SIG-M5 treated with dmso at 0.1 percent for 504 hours (cell line): ENCODE measurements around the gene SMYD3.
"Not testable (repeated sequence)": the region's sequence is repeated elsewhere in the genome, so short reads cannot be mapped to it uniquely, and the experiment has no call there.

Source experiments
- DNase-seq: peaks from one replicate; lab custom pipeline; 2025; ENCODE audit not compliant: unreplicated experiment; lab: John Stamatoyannopoulos, UW

SMYD3 gene

GRCh38 chr1:246364415-246364941, 142.6 kb downstream of the SMYD3 start:
- DNase-seq: no peak

GRCh38 chr1:246357014-246357598, 150.0 kb downstream of the SMYD3 start:
- not testable (repeated sequence) for DNase-seq

DNA sequence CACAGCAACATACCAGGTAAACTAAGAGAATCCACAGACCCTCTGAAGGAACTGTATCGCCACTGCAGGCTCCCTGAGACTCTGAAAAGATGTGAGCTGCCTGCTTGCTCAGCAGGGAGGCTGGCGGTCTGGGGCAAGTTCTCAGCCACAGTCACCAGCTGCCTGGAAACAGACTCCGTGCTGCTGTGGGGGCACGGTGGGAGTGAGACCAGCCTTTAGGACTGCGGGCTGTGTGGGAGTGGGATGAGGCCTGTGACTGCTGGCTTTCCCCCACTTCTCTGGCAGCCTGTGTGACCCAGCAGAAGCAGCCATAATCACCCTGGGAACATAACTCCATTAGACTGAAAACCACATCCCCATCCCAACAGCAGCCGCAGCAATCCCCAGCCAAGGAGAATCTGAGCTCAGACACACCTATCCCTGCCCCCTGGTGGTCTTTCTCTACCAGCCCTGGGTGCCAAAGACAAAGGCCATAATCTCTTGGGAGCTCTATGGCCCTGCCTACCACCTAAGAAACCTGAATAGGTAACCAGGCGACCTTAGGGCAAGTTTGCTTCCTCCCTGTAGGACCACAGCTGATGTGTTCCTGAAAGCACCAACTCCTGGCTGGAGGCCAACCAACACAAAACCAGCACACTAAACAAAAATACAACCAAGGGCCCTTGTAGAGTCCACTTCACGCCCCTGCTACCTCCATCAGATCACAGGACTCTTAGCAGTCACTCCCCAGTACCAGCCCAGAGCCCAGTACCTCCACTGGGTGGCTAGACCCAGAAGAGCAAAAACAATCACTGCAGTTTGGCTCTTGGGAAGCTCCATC, 151.5 kb downstream of the SMYD3 start:
- no peak for DNase-seq

DNA sequence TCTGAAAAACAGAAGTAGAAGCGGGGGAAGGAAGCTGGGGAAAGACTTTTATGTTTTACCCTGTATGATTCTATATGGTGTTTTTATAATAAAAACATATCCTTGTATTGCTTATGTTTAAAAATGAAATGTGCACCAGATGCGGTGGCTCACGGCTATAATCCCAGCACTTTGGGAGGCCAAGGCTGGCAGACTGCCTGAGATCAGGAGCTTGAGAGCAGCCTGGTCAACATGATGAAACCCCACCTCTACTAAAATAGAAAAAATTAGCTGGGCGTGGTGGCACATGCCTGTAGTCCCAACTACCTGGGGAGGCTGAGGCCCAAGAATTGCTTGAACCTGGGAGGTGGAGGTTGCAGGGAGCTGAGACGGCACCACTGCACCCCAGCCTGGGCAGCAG, 155.4 kb downstream of the SMYD3 start:
- DNase-seq: no peak

GRCh38 chr1:246350745-246351144, 156.3 kb downstream of the SMYD3 start:
- DNase-seq: no peak

- DNase-seq: no peak
These were observed 163.1 kb downstream of the SMYD3 start for GRCh38 chr1:246343937-246344336.

DNA sequence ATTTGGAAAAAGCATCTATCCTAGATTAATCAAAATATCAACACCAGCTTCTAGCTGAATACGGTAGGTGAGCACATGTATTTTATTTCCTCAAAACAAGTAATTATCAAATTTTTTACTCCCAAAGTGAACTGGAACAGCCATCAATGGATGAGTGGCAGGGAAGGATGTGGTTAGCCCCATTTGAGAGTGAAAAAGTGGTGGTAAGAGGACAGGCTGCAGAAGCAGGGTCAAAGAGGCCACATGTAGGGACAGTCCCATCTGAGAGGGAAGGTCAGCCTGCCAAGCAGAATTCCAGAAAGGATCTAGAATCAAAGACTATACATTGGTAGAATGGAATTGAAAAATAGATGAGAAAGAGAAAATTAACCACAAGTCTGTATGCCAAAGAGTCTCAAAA, 163.8 kb downstream of the SMYD3 start:
- DNase-seq: no peak

DNA sequence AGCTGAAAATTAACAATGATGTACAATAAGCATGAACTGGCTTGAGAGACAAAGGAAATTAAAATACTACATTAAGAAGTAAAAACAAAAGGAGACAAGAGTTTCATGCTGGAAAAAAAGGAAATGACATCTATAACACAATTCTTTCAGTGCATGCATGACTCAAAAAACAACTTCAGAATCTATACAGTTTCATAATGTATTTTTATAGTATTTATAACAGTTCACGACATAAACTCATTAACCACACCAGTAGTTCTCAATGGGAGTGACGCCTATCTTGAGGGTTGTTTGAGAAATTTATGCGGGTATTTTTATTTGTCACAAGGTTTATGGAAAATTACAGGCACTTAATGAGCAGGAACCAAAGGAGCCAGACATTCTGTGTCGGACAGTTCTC, 168.5 kb downstream of the SMYD3 start:
- DNase-seq: peak; percentile 14

- no peak for DNase-seq
These were observed 169.0 kb downstream of the SMYD3 start for GRCh38 chr1:246338098-246338497.

GRCh38 chr1:246335151-246335550, 171.9 kb downstream of the SMYD3 start:
- no peak for DNase-seq

GRCh38 chr1:246333855-246334254, 173.2 kb downstream of the SMYD3 start:
- no peak for DNase-seq

DNA sequence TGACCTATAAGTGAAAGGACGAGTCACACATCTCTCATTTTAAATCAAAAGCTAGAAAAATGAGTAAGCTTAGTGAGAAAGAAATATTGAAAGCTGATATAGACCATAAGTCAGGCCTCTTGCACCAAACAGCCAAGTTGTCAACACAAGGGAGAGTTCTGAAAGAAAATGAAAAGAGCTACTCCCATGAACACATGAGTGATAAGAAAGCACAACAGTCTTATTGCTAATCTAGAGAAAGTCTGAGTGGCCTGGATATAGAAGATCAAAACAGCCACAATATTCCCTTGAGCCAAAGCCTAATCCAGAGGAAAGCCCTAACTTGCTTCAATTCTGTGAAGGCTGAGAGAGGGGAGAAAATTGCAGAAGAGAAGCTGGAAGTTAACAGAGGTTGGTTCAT, 175.0 kb downstream of the SMYD3 start:
- no peak for DNase-seq

GRCh38 chr1:246329900-246330299, 177.2 kb downstream of the SMYD3 start:
- no peak for DNase-seq

- not testable (repeated sequence) for DNase-seq
These were observed 177.8 kb downstream of the SMYD3 start for GRCh38 chr1:246329292-246329691.

GRCh38 chr1:246324711-246325110, 182.4 kb downstream of the SMYD3 start:
- no peak for DNase-seq

GRCh38 chr1:246324033-246324432, 183.0 kb downstream of the SMYD3 start:
- DNase-seq: not testable (repeated sequence)

GRCh38 chr1:246320286-246320685, 186.8 kb downstream of the SMYD3 start:
- no peak for DNase-seq

DNA sequence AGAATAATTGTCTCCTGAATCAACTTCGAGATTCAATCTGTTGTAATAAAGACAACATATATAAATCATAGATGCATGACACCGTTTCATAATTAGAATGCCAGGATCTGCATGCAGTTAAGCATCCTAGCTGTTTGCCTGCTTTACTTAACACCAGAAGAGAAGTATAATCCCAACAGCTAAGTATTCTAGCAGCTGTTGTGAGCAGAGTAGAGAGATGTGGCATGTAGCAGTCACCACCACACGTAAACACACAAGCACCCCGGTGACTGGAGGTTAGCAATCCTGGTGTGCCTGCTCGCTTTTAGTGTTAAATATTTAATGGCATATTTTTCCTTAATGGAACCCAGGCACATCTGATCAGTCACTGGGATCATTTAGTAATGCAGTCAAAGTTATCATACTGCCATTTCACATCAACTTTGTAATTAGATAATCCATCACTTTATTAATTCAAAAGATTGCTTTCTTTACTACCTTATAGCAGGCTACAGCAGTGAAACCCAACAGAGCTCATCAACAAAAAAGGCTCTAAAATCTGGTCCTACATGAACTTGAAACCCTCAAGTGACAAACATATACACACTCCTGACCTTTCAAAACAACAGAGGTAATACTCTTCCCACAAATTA, 187.9 kb downstream of the SMYD3 start:
- no peak for DNase-seq

DNA sequence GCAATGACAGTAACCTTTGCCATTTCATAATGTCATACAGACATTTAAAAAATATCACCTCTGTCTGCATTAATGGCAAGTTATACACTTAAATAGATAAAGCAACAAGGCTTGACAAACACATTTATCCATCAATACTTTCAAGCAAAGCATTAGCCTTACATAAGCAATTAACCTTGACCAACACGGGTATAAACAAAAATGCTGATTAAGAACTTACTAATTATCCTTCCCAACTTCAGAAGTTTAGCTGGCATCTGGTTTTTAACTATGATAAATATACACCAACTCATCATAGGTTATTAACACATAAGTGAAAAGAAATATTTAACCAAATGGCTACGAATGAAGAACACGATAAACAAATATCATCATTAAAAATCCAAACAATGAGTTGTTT, 188.5 kb downstream of the SMYD3 start:
- no peak for DNase-seq

DNA sequence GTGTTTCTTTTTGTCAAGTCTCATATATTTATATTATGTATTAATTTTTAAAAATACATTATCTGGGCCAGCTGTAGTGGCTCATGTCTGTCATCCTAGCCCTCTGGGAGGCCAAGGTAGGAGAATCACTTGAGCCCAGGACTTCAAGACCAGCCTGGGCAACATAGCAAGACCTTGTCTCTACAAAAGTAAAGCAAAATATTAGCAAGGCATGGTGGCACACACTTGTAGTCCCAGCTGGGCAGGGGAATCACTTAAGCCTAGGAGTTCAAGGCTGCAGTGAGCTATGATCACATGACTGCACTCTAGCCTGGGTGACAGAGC, 189.1 kb downstream of the SMYD3 start:
- no peak for DNase-seq

GRCh38 chr1:246317332-246318035, 189.6 kb downstream of the SMYD3 start:
- DNase-seq: no peak

GRCh38 chr1:246311461-246311860, 195.6 kb downstream of the SMYD3 start:
- no peak for DNase-seq
